Activated T-helper 2 cell treated with anti-CD3 and anti-CD28 coated beads, Interferon-gamma antibody, Interleukin-2, Interleukin-4, amounts not matched to agents 10 μg/mL and 5 μg/mL and 100 μg/mL, durations not matched to agents 14 hours and 24 hours and 36 hours (primary cell): ENCODE measurements around the gene RBBP8NL. TPM values are rescaled to one million over a fixed set of nuclear protein-coding genes. Genes with fewer than 3 reads are reported as not detected.

ENCODE experiments used
- DNase-seq: peaks from one replicate; pipeline ENCODE4 v3.0.0; 2021; ENCODE audit warnings: low spot score
- H3K27ac Mint-ChIP-seq: one replicate; pipeline ENCODE4 v1.8.0; 2021; ENCODE audit warnings: mixed read lengths
- H3K27me3 Mint-ChIP-seq: one replicate; pipeline ENCODE4 v1.8.0; 2021; ENCODE audit warnings: low read depth, mixed read lengths
- H3K36me3 Mint-ChIP-seq: one replicate; pipeline ENCODE4 v1.8.0; 2021; ENCODE audit warnings: low read depth, mixed read lengths
- H3K4me1 Mint-ChIP-seq: one replicate; pipeline ENCODE4 v1.8.0; 2021; ENCODE audit warnings: low read depth, mixed read lengths
- H3K4me3 Mint-ChIP-seq: one replicate; pipeline ENCODE4 v1.8.0; 2021; ENCODE audit warnings: low read depth, mild to moderate bottlenecking, moderate library complexity, mixed read lengths
- H3K9me3 Mint-ChIP-seq: one replicate; pipeline ENCODE4 v1.8.0; 2021; ENCODE audit warnings: mixed read lengths
- intact Hi-C: fragments of 100-400 bp; cut with micrococcal nuclease; formaldehyde crosslinking; loops from one replicate; pipeline ENCODE4 v1.15.1; 2023
- total RNA-seq: library from RNA; stranded (reverse); gene quantifications from 2 replicates; pipeline ENCODE4 v1.2.3, GENCODE V29; 2022

The RBBP8NL gene
- total RNA-seq, 1 donor from 2014 or later, result not detected

DNA sequence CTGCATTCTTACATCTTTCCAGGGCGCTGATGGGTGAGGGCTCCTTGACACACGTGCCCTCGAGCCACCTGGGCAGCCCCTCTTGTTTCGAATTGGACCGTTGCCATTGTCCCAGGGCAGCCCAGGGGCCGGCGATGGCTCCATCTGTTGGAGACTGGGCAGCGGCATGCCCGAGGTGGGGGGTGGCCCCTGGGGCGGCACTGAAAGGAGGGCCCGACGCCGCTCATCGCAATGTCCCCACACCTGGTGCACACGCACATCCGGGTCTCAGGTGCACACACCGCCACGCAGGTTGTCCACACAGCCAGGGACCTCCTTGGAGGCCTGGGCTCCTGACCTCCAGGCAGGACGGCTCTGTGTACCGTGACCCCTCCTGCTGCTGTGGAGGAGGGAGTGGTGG, 30.5 kb upstream of the RBBP8NL start:
- H3K9me3 Mint-ChIP-seq, result no peaks in the 10 kb centered on the region
- H3K4me3 Mint-ChIP-seq, result no peak overlapping the region
- no peaks in the 10 kb centered on the region for H3K36me3 Mint-ChIP-seq
- H3K4me1 Mint-ChIP-seq, result no peaks in the 10 kb centered on the region
- DNase-seq, result no peak
- intact Hi-C loops, result no loop called here
- peaks cover 2% of the 10 kb centered on the region for H3K27me3 Mint-ChIP-seq
- no peak overlapping the region for H3K27ac Mint-ChIP-seq

DNA sequence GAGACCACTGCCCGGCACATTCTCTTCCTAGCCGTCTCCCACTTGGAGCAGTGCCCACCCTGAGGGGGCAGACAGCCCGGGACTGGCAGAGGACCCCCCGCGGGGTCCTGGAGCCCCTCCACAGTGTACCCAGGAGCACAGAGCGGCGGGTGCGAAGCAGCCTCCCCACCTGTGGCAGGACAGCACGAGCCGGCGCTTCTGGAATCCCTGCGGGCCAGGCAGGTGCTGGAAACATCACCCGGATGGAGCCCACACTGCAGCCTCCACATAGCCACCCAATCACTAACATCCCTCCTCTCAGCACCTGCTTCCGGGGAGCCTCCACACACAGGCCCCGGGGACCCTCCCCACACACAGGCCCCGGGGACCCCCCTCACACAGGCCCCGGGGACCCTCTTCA, 29.8 kb upstream of the RBBP8NL start:
- no peak overlapping the region for H3K4me3 Mint-ChIP-seq

DNA sequence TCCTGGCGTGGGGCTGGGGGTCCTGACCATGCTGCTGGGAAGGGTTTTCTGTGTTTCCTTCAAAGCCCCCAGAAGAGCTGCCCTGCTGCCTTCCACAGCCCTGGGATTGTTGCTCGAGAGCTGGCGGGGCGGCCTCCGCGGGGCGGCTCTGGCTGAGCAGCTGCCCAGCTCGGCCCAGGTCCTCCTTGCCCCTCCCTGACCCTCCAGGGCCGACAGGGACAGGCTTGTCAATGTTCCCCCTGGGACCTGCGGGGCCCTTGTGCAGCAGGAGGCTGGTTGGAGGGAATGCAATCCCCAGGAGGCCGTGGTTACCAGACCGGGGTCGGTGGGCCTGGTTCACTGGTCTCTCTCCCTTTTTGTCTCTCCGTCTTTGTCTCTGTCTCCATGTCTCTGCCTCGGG, 28.6 kb upstream of the RBBP8NL start:
- intact Hi-C loops, result no loop called here
- Mint-ChIP-seq H3K9me3 (no peaks in the 10 kb centered on the region), H3K36me3 (no peaks in the 10 kb centered on the region), H3K27ac (no peak overlapping the region), H3K27me3 (peaks cover 2% of the 10 kb centered on the region), H3K4me1 (no peaks in the 10 kb centered on the region), H3K4me3 (no peak overlapping the region)
- no peak for DNase-seq

More for the DNA sequence above, 29.8 kb upstream of the RBBP8NL start:
- intact Hi-C loops, result no loop called here
- Mint-ChIP-seq H3K27ac (no peak overlapping the region), H3K4me1 (no peaks in the 10 kb centered on the region), H3K9me3 (no peaks in the 10 kb centered on the region), H3K36me3 (no peaks in the 10 kb centered on the region), H3K27me3 (peaks cover 2% of the 10 kb centered on the region)
- DNase-seq, result no peak

DNA sequence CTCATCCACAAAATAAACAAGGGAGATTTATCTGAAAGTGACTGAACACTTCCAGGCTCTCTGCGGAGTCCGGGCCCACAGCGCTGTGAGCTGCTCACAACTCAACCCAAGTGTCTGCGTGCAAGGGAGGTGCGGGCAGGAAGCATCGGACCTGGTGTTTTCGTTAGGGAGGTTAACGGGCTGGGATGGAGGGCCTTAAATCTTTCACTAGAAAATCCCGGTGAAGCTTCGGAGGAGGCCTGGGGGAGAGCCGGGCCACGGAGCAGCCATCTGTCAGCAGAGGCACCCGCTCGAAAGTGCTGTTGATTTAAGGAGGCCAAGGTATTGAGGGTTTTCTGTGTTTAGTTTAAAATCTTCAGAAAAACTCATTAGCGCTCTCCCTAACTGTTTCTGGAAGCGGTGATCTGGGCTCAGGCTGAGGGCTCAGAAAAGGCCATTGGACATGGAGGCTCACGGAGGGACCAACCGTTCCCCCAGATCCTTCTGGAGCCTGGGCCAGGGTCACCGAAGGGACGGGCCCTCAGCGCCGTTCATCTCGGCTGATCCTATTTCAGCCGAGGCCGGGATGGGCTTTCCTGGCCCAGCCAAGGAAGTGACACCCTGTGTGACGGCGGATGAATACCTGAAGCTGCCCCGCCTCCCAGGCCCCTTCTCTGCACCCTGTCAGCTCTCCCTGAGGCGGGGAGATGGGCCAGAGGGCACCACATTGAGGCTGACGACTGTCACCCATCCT, 27.7 kb upstream of the RBBP8NL start:
- Mint-ChIP-seq H3K27me3 (peaks cover 2% of the 10 kb centered on the region), H3K36me3 (no peaks in the 10 kb centered on the region), H3K27ac (no peak overlapping the region), H3K4me1 (no peaks in the 10 kb centered on the region), H3K9me3 (no peaks in the 10 kb centered on the region), H3K4me3 (no peak overlapping the region)
- intact Hi-C loops, result no loop called here
- no peak for DNase-seq

DNA sequence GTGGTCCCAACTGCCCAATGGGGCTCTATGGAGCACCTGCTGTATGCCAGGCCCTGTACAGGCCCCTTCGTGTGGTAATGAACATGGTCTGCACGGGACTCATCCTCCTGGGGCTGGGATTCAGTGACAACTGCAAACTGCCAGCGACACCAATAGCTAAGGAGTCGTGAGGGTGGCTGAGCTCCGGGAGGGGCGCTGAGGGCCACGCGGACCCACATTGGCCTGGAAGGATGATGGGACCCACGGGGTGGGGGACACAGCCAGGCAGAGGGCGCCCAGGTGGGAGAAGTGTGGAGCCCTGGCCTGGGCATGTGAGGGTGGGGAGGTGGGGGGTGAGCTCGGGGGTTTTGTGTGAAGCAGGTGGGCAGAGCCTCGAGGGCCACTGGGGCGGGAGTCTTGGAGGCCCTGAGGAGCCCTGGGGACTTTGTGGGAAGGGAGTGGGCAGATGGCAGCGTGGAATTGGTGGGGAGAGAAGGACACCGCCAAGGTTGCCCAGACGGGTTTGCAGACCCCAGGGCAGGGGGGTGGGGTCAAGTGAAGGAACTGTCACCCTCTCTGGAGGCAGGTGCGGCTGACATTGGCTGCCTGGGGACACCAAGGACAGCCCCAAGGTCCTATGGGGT, 26.0 kb upstream of the RBBP8NL start:
- intact Hi-C loops, result no loop called here
- Mint-ChIP-seq H3K36me3 (no peaks in the 10 kb centered on the region), H3K4me3 (no peak overlapping the region), H3K27me3 (peaks cover 2% of the 10 kb centered on the region), H3K27ac (no peak overlapping the region), H3K4me1 (no peaks in the 10 kb centered on the region), H3K9me3 (no peaks in the 10 kb centered on the region)
- DNase-seq, result no peak

DNA sequence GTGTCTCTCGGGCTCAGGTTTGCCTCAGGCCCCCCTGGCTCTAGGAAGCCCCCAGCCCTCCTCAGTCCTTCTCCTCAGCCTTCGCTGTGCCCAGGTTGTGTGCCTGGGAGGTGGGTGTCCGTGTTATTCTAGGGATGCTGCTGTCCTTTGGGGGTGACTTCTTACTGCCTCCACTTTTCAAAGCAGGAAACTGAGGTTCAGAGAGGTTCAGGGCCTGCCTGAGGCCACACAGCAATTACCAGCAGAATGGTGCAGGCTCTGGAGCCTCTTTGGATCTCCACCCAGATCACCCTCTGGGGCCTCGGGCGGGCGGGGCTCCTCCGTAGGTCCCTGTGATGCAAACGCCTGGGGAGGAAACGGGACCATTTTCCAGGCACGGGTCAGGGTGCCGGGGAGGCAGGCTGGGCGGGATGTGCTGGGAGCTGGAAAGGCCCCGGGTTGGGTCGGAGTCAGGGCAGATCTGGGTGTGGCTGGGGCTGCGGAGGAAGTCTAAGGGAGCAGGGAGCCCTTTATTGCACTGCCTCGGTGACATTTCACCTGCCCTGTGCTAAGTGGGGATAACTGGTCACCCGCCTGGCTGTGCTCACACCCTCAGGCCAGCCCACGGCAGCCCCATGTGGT, 25.2 kb upstream of the RBBP8NL start:
- no peaks in the 10 kb centered on the region for H3K9me3 Mint-ChIP-seq
- no peak overlapping the region for H3K4me3 Mint-ChIP-seq
- H3K4me1 Mint-ChIP-seq, result no peaks in the 10 kb centered on the region
- H3K27ac Mint-ChIP-seq, result no peak overlapping the region
- peaks cover 2% of the 10 kb centered on the region for H3K27me3 Mint-ChIP-seq
- no peaks in the 10 kb centered on the region for H3K36me3 Mint-ChIP-seq
- intact Hi-C loops, result no loop called here
- no peak for DNase-seq

DNA sequence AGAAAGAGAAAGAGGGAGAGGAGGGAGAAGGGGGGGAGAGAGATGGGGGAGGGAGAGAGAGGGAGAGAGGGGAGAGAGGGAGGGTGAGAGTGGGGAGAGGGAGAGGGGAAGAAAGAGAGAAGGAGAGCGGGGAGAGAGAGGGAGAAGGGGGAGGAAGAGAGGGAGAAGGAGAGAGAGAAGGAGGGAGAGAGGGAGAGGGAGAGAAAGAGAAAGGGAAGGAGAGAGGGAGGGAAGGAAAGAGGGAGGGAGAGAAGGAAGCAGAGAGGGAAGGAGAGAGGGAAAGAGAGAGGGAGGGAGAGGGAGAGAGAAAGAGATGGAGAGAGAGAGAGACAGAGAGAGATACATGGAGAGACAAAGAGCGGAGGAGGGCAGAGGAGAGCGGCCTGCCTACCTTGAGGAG, 24.6 kb upstream of the RBBP8NL start:
- DNase-seq, result no peak
- peaks cover 2% of the 10 kb centered on the region for H3K27me3 Mint-ChIP-seq
- no peaks in the 10 kb centered on the region for H3K4me1 Mint-ChIP-seq
- H3K4me3 Mint-ChIP-seq, result no peak overlapping the region
- H3K36me3 Mint-ChIP-seq, result no peaks in the 10 kb centered on the region
- intact Hi-C loops, result no loop called here
- no peak overlapping the region for H3K27ac Mint-ChIP-seq
- H3K9me3 Mint-ChIP-seq, result no peaks in the 10 kb centered on the region

DNA sequence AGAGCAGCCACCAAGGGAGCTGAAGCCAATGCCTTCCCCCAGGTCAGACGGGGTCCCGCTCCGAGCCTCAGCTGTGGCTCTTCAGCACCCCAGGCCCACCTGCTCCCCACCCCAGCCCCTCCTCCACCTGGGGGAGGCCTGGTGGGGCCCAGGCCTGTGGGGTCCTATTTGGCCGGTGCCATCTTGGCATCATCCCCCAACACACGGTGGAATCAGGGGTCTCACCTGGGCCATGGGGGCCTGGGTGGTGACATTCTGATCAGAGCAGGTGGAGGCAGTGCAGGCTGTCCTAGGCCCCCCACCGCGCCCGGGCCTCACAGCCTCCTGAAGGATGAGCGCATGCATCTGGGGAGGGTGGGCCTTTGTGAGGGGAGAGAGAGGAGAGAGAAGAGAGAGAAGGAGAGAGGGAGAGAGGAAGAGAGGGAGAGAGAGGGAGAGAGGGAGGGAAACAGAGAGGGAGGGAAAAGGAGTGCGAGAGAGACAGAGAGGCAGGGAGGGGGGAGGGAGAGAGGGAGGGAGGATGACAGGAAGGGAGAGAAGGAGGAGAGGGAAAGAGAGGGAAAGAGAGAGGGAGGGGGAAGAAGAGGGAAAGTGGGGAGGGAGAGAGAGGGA, 23.9 kb upstream of the RBBP8NL start:
- Mint-ChIP-seq H3K9me3 (no peaks in the 10 kb centered on the region), H3K27ac (no peak overlapping the region), H3K4me1 (no peaks in the 10 kb centered on the region), H3K36me3 (no peaks in the 10 kb centered on the region), H3K27me3 (peaks cover 2% of the 10 kb centered on the region), H3K4me3 (no peak overlapping the region)
- no peak for DNase-seq
- intact Hi-C loops, result no loop called here

DNA sequence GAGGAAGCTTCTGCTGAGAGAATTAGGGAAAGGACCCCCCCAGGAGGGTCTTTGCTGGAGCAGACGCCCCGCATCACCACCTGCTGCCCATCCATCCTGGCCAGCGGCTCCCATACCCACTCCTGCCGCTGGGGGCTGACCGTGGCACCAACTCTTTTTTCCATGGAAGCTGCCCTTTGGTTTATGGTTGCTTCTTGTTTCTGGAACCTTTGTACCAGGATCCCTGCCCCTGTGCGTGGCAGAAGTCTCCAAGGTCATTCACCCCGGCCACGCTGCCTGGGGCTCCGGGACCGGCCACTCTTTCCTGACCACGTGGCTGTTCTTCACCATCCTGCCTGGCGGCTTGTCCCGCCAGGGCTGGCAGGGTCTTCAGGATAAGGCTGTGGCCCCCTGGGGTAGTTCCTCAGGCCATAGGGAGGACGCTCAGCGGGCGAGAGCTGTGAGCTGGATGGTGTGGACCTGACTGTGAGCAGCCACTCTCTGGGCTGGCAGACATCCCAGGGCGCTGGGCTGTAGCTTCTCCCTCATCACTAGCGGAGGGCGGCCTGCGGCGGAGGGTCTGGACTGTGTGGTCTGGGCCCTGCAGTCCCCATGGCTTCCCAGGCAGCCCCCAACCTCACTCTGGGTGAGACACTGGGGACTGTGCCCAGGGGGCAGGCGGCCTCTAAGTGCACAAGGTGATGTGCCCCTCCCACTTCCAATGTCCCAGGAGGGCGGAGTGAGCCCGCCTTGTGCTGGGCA, 22.8 kb upstream of the RBBP8NL start:
- Mint-ChIP-seq H3K4me3 (no peak overlapping the region), H3K27me3 (no peaks in the 10 kb centered on the region), H3K4me1 (no peaks in the 10 kb centered on the region), H3K27ac (no peak overlapping the region), H3K36me3 (no peaks in the 10 kb centered on the region), H3K9me3 (no peaks in the 10 kb centered on the region)
- no peak for DNase-seq
- intact Hi-C loops, result no loop called here

DNA sequence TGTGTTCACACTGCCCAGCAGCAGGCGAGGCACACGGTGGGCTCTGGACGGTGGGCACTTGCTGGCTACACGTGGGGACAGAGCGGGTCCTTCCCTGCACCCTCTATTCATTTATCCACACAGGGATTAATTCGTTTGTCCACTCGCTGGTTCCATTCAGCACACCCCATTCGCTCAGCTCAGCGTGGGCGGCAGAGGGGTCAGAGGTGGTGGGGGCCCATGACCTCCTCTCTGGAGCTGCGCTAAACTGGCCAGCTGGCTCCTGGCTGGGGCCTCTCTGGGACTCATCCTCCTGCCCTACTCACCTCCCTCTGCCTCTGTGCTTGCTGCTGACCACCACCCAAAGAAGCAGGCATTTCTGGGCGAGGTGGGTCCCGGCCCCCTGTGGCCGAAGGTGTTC, 21.4 kb upstream of the RBBP8NL start:
- H3K27me3 Mint-ChIP-seq, result no peaks in the 10 kb centered on the region
- H3K27ac Mint-ChIP-seq, result no peak overlapping the region
- intact Hi-C loops, result no loop called here
- no peaks in the 10 kb centered on the region for H3K36me3 Mint-ChIP-seq
- no peak overlapping the region for H3K4me3 Mint-ChIP-seq
- no peaks in the 10 kb centered on the region for H3K9me3 Mint-ChIP-seq
- no peaks in the 10 kb centered on the region for H3K4me1 Mint-ChIP-seq
- DNase-seq, result no peak

DNA sequence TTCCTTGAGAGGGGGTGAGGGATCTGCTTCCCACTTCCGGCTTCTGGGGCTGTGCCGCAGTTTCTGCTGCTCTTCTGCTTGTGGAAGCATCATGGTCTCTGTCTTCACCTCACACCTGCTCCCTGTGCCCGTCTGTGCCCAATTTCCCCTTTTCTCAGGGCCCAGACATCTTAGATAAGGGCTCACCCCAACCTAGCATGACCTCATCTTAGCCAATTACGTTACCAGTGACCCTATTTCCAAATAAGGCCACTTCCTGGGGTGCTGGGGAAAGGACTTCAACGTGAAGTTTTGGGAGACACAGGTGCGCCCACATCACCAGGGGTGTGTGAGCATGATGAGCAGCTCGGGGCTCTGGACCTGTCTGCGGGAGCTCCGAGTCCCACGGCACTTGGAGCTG, 20.7 kb upstream of the RBBP8NL start:
- H3K4me3 Mint-ChIP-seq, result no peak overlapping the region
- DNase-seq, result no peak
- no peaks in the 10 kb centered on the region for H3K27me3 Mint-ChIP-seq
- no peak overlapping the region for H3K27ac Mint-ChIP-seq
- H3K4me1 Mint-ChIP-seq, result no peaks in the 10 kb centered on the region
- intact Hi-C loops, result no loop called here
- no peaks in the 10 kb centered on the region for H3K36me3 Mint-ChIP-seq
- H3K9me3 Mint-ChIP-seq, result no peaks in the 10 kb centered on the region

DNA sequence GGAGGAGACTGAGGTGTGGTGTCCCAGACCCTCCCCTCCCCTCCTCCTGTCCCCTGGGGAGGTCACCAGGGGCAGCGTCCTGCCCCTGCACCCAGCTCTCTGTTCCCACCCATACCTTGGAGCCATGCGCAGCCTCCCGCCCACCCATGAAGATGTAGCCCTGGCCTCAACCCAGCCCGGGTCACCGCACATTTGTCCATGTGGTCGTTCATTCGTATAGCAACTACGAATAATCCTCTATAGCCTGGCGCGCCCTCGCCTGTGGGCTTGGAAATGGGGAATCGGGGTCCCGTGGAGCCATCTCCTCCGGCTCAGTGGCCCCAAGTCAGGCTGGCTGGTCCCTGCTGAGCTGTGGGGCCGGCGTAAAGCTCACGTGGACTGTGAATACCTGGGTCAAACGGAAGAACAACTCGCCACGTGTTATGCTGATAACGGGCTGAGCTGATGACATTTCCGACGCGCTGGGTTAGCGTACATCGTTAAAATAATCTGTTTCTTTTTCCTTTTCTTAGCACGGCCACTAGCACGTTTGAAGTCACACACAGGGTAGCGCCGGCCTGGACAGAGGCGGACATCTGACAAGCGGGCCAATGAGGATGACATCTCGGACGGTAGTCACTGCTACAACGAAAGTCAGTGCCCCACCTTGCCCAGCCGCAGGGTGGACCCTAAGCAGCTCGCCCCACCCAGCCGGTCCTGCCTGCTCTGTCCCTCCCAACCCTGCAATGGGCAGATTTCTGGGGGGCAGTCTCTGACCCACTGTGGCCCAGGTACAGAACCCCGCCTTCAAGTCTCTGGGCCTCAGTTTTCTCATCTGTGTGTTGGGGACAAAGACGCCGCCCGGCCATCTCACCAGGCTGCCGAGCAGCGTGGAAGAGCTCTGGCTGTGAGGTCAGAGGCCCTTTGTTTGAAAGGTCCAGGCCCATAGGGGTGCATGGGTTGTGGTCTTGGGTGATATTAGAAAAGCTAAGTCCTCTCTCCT, 19.8 kb upstream of the RBBP8NL start:
- Mint-ChIP-seq H3K27ac (no peak overlapping the region), H3K4me3 (no peak overlapping the region), H3K9me3 (no peaks in the 10 kb centered on the region), H3K27me3 (no peaks in the 10 kb centered on the region), H3K4me1 (no peaks in the 10 kb centered on the region), H3K36me3 (no peaks in the 10 kb centered on the region)
- DNase-seq, result no peak
- intact Hi-C loops, result no loop called here
